AML-193 (cell line): Measurements from ENCODE around the gene CPVL.
"Not testable (repeated sequence)": the region's sequence is repeated elsewhere in the genome, so short reads cannot be mapped to it uniquely, and the experiment has no call there.

ENCODE experiments used
- DNase-seq, 2 experiments: peaks; one replicate each; lab custom pipeline; 2025; lab: John Stamatoyannopoulos, UW

Gene CPVL

GRCh38 chr7:29119538-29119937 lies 26.8 kb downstream of the CPVL start:
- DNase-seq: no peak

GRCh38 chr7:29116361-29117200 lies 29.8 kb downstream of the CPVL start:
- no peak for DNase-seq

DNA sequence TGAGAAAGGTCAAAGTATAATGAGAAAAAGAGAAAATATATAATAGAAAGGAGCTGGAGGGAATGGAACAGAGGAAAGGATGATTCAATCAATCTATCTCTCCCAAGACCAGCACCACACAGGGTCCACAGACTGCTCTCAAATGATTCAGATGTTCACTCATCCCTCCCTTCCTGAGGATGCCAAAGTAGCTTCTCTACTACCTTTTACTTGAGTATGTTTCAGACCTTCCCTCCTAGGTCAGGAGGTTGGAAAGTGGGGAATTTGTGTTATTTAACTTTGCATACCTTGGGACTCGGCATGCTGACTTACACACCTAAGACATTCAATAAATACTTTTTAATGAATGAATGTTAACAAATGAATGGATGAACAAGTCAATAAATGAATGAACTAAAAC lies 30.6 kb downstream of the CPVL start:
- no peak for DNase-seq

DNA sequence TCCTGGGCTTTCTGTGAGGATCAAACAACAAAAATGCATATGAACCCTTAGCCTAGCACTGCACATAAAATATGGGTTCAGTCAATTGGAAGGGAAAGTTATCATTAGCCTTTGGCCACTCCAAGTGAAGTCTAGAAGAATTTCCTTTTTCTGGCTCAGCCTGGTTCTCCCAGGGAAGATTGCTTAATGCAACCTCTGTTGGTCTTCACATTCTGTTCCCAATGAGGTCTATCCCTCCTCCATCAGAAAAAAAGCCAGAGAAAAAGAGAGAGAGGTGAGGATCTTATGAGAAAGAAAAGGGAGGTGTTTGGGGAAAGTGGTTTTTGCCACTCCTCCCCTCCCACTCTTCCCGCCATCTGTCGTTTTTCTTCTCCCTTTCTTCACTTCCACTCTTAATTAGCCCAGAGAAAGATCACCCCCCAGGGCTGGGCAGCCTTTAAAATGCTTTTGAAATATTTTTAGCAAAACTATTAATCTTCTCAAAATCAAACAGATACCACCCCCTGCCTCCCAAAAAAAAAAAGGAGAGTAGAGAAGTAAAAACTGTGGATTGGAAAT lies 31.1 kb downstream of the CPVL start:
- no peak for DNase-seq

DNA sequence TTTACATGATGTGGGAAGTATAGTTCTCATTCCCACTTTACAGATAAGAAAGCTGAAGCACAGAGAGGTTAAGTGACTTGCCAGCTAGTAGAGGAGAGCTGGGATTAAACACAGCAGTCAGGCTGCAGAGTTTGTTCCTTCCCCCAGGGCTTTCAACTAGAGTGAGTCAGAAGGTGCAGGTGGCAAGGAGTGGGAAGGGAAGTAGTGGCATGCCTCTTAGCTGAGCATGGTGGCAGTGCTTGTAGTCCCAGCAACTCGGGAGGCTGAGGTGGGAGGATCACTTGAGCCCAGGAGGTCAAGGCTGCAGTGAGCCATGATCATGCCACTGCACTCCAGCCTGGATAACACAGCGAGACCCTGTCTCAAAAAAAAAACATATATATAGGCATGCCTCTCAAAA lies 32.1 kb downstream of the CPVL start:
- not testable (repeated sequence) for DNase-seq

DNA sequence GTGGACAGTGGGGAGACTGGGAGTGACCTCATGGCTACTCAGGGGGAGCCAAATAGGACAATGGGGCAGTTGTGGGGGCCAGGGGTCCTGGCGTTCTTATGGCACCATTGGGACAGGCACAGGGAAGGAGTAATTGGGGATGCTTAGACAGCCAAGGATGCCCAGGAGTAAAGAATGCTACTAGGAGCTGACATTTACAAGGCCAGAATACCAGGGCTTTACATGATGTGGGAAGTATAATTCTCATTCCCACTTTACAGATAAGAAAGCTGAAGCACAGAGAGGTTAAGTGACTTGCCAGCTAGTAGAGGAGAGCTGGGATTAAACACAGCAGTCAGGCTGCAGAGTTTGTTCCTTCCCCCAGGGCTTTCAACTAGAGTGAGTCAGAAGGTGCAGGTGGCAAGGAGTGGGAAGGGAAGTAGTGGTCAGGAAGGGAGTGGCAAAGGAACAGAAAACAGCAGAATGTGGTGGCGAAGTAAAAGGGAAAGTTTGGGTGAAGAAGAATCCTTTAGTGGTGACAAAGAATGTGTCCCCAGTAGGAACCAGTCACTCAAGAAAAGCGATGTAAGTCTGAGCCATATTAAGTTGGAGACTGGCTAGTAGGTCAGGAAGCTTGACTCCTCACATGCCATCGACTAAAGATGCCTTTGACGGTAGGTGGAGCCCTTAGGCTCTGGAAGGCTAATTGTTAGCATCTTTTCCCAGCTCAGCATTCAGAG lies 32.8 kb downstream of the CPVL start:
- DNase-seq: peak; percentile 32 to 58

GRCh38 chr7:29112721-29113120 lies 33.6 kb downstream of the CPVL start:
- DNase-seq: no peak

GRCh38 chr7:29109899-29110298 lies 36.4 kb downstream of the CPVL start:
- peak; percentile 60 to 66 for DNase-seq

- DNase-seq: no peak
Measured at GRCh38 chr7:29109358-29109757, 37.0 kb downstream of the CPVL start.

- no peak for DNase-seq
Measured at GRCh38 chr7:29107056-29107455, 39.3 kb downstream of the CPVL start.

DNA sequence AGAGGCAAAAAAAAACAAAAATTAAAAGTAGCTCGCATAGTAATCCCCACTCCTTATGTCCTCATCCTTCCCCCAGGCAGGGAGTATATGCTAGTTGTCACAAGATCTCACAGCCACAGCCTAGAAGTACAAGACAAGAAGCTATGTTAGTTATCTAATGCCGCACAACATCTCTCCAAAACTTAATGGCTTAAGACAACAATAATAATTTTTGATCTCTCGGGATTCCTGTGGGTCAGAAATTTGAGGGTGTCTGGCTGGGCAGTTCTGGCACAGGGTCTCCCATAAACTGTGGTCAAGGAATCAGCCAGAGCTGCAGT lies 39.7 kb downstream of the CPVL start:
- DNase-seq: no peak

DNA sequence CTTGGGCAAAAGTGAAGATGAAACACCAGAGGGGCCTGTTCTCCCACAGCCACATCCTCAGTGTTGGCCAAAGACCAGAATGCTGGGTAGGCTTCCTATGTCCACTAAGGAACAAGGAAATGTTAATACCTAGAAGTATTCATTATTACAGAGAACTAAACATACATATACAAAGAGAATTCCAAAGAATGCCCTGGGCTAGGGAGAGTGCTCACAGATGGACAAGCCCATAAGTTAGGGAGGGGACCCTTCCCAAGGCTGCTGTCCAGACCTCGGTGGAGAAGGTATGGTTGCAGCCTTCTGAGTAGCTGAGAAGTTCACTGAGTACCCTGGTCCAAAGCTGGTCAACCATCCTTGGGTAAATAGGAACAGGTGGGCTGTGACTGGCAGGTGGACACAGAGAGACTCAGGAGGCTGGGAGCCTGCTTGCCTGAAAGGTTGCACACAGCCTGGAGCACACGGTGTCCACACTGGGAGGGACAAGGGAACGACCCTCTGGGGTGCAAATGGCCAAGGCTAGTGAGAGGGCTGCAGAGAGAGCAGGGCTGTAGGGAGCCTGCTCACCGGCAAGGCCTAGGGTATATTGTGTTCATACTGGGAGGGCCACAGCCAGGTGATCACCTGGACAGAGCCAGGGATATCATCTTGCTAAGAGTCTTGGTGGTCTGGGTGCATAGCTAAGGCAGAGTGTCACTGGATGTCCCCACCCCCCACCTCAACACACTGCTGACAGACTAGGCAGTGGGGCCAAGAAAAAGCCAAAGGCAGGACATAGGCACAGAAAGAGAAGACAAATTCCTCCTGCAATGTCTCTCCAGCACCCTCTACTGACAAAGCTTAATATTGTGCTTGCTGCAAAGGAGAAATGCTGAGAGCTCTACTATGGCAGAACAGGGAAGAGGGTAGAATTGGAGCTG lies 40.3 kb downstream of the CPVL start:
- DNase-seq: peak; percentile 53 to 69

- no peak for DNase-seq
Measured at GRCh38 chr7:29105191-29105590, 41.1 kb downstream of the CPVL start.

DNA sequence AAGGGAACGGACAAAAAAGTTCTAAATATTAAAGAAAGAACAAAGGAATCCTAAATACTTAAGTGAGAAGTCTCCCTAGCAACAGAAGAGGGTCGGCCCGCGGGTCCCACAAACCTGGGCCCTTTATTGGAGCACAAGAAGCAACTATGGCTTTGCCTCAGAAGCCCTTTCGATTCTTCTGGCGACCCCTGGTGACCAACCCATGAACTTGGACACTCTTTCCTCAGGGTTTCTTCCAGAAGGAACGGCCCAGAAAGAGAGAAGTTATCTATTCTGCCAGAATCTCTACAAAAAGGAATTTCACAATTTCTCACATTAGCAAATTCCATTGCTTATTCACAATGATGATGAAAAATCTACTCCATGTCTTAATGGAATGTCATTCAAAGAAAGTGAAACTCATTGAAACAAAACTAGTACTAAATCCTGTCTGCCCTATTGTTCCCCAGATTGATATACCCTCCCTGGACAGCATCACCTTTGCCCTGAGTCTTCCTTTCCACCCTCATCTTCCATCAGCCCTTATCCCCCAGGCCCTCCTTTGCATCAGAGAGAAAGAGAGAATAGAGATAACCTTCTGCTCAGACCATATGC lies 43.7 kb downstream of the CPVL start:
- DNase-seq: peak; percentile 64 to 66

DNA sequence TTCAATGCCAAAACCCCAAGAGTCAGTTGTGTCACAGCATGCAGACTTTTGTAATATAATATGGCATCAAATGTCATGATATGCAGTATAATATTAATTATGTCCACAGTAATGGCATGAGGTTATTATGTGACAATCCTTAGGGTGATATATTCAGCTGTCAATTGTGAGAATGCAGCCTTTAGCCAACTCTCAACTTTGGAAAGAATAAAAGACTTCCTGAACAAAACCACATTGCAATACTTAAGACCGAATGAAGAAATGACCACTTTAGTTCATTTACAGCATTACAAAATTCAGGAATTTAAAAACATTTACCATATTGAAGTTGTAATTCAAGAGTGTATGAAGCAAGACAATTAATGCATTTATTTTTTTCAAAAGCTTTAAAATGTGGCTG lies 45.4 kb downstream of the CPVL start:
- no peak for DNase-seq

DNA sequence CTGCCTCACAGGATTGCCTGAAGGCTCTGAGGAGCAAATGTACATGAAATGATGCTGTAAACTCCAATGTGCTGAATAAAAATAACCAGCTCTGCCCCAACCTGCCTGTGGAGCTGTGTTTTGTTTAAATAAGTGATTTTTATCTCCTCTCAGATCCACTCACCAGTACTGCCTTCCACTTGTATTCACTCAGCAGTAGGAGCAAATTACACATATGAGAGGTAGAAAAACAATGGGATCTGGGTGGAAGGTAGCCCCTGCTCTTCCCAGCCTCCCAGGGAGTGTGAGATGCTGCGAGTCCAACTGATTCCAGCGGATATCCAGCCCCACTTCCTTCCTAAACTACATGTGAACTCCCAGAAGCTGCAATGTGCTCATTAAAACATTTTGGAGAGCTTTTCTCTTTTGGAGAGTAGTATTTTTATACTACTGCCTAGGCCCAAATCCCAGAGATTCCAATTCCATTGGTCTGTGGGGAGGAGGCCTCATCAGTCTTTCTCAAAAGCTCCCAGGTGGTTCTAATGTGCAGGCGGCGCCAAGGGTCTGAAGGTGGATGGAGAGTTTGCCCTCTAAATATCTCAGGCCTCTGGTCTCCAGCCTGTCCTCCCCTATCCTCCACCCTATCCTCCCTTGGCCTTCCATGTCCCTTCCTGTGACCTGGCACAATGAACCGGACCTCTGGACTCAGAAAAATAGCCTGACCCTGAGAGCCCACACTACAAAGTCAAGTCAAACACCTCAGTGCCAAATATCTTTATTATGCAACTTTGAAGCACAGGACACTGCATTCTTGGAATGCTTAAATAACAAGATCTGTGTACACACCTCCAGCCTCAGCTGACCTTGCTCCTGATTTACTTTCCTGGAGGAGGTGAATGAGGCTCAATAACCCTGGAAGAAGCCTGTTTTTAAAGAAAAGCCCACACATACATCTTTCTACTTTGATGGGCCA lies 46.2 kb downstream of the CPVL start:
- no peak for DNase-seq

DNA sequence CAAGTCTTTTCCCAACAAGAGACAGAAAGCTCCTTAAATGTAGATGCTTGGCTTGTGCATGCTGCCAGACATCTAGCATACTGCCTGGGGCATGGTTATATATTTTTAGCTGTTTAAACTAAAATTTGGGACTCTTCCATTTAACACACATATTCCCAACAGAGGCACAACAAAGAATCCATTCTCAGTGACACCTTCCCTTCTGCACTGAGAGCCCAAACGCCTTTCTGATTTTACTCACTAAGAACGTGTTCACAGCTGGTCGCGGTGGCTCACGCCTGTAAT lies 49.9 kb downstream of the CPVL start:
- DNase-seq: no peak

DNA sequence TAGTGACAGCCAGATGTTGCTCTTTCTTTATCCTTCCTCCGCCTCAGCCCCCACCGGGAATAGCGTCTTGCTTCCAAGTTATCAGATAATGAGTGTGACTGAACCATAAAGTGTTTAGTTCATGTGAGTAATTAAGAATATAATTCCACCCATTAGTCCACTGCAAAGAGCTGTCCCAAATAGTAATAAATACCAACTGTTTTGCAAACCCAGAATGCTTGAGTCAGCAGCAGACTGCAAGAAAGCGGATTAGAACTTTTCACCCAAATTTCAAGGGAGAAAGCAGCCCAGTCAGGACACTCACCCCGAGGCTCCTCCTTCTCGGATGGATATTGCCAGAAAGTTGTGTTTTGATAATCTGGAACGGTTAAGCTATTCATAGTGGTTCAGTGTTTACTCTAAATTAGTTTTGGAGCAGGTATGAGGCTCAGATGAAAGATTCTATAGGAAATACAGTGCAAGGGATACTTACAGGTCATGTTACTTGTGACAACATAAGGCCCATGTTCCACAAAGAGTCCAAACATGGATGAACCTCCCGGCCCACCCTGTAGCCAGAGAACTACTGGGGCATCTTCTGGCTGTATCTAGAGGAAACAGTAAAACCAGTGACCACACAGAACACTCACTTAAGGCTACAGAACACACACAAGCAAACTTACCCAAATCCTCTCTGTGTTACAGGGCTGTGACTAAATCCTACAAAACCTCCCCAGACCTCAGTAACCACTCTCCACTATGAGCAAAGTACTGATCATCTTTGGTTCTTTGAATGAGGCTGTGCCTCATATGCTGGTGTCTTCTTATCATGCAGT lies 50.5 kb downstream of the CPVL start:
- DNase-seq: no peak

- DNase-seq: not testable (repeated sequence)
Measured at GRCh38 chr7:29093091-29093490, 53.2 kb downstream of the CPVL start.

DNA sequence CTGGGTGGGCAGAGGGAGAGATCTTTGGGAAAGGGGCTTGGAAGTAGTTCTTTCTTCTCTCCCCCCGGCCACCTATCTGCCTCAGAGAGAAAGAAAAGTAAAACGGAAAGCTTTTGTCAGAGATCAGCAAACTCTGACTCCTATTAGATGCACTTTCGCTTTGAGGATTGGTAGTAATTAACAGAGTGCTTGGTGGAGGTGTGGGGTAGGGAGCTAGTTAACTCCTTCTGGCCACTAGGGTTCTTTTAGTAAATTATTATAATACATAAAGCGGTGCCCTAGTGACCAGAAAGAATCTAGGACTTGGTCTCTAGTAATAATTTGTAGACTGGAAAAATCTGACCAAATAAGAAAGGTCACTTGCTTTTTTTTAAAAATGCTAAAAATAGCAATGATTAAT lies 54.6 kb downstream of the CPVL start:
- DNase-seq: no peak
